HepG2 (cell line): Measurements from ENCODE around the gene SAE1. TPM values are rescaled to one million over a fixed set of nuclear protein-coding genes. Genes with fewer than 3 reads are reported as not detected.

Source experiments
- JUNB ChIP-seq: sonication (generic); formaldehyde crosslinking; IDR thresholded peaks from 2 replicates; pipeline ENCODE4 v1.8.0; 2022; ENCODE audit warnings: missing genetic modification reagents, mild to moderate bottlenecking, borderline replicate concordance
- NONO ChIP-seq, 2 experiments: fragments of 450-650 bp in 1 of 2; sonication (generic) in 1 of 2; formaldehyde crosslinking in 1 of 2; IDR thresholded peaks in 1 of 2; conservative IDR thresholded peaks in 1 of 2; 2 replicates each; pipeline versions ENCODE4 v1.6.1 to v1.8.0; 2017 to 2022; ENCODE audit warnings: mild to moderate bottlenecking in 1 of 2, missing genetic modification reagents in 1 of 2, moderate library complexity in 1 of 2
- PAF1 ChIP-seq: IDR thresholded peaks from 2 replicates; pipeline ENCODE4 v1.6.1; 2016; ENCODE audit warnings: missing genetic modification reagents, missing compliant biosample characterization
- polyA plus RNA-seq, 8 experiments: library from polyadenylated mRNA; depleted of rRNA in 3 of 8; stranded (reverse) in 7 of 8; unstranded in 1 of 8; fragments of >200 nt; fragmentation: Illumina TruSeq in 4 of 8; extraction: Trizol in 4 of 8; gene quantifications; 2 replicates each; pipeline versions ENCODE4 v1.2.1 to v1.2.3, GENCODE V29; 2011 to 2016; ENCODE audit warnings: low read depth in 4 of 8, missing spikeins in 1 of 8, mixed read lengths in 1 of 8; ENCODE audit not compliant: insufficient read depth in 1 of 8
- total RNA-seq, 5 experiments: library from RNA; depleted of rRNA; stranded (reverse); fragments of >200 nt; fragmentation: Illumina TruSeq; extraction: Trizol; gene quantifications; 2 replicates each; pipeline ENCODE4 v1.2.3, GENCODE V29; 2016; ENCODE audit warnings: low read depth in 1 of 5
- TF ChIP-seq, protein P1 (sequence below): sonication (generic); formaldehyde crosslinking; IDR thresholded peaks from 2 replicates; pipeline ENCODE4 v1.8.1; 2022; ENCODE audit warnings: low read depth, mild to moderate bottlenecking, missing genetic modification reagents
- TF ChIP-seq, protein P2 (sequence below): sonication (generic); formaldehyde crosslinking; IDR thresholded peaks from 2 replicates; pipeline ENCODE4 v1.9.0; 2021; ENCODE audit warnings: missing genetic modification reagents, borderline replicate concordance

SAE1 gene
- total and polyA plus RNA-seq, 2 of the 13 experiments (the other 11 are each of a cell fraction or from before 2014, with no cell fraction given), result 87.6 to 197 TPM

DNA sequence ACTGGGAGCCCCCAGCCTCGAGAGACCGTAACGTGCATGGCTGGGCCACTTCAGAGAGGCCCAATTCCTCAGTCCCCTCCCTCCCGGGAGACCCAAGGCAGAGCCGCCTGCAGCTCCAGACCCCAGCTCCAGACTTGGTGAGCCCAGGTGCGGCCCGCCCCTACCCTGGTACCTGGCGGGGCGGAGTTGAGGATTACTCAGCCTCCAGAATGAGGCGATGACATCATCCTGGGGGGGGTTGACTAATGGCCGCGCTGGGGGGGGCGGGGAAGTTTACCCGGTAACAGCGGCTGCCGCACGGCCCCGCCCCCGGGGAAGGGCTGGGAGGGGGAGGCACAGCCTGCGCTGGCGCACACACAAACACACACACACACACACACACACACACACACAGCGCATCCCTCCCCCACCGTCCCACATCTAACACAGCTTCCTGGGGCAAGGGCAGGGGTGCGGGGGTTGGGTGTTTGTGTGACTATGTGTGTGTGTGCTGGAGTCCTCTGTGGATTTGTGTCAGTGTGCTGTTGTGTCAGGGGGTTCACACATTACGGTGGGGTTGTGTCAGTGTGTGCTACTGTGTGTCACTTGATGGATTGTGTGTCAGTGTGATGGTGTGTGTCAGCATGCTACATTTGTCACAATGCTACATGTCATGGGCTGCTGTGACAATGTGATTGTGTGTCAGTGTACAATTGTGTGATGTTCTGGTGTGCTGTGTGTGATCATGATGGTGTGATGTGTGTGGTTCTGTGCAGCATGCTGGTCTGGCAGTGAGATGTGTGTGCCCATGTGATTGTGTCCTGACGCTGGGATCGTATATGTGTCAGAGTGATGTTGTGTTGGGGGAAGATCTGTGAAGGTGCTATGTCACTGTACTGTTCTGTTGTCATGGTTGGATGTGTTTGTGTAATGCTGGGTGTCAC, 110.6 kb downstream of the SAE1 start (continued):
- TF ChIP-seq, protein P1, sequence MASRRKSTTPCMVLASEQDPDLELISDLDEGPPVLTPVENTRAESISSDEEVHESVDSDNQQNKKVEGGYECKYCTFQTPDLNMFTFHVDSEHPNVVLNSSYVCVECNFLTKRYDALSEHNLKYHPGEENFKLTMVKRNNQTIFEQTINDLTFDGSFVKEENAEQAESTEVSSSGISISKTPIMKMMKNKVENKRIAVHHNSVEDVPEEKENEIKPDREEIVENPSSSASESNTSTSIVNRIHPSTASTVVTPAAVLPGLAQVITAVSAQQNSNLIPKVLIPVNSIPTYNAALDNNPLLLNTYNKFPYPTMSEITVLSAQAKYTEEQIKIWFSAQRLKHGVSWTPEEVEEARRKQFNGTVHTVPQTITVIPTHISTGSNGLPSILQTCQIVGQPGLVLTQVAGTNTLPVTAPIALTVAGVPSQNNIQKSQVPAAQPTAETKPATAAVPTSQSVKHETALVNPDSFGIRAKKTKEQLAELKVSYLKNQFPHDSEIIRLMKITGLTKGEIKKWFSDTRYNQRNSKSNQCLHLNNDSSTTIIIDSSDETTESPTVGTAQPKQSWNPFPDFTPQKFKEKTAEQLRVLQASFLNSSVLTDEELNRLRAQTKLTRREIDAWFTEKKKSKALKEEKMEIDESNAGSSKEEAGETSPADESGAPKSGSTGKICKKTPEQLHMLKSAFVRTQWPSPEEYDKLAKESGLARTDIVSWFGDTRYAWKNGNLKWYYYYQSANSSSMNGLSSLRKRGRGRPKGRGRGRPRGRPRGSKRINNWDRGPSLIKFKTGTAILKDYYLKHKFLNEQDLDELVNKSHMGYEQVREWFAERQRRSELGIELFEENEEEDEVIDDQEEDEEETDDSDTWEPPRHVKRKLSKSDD (CRISPR knock-in tag), result 0 out of 2 replicates have a peak, but pooled peaks have one; percentile 0
- TF ChIP-seq, protein P2, sequence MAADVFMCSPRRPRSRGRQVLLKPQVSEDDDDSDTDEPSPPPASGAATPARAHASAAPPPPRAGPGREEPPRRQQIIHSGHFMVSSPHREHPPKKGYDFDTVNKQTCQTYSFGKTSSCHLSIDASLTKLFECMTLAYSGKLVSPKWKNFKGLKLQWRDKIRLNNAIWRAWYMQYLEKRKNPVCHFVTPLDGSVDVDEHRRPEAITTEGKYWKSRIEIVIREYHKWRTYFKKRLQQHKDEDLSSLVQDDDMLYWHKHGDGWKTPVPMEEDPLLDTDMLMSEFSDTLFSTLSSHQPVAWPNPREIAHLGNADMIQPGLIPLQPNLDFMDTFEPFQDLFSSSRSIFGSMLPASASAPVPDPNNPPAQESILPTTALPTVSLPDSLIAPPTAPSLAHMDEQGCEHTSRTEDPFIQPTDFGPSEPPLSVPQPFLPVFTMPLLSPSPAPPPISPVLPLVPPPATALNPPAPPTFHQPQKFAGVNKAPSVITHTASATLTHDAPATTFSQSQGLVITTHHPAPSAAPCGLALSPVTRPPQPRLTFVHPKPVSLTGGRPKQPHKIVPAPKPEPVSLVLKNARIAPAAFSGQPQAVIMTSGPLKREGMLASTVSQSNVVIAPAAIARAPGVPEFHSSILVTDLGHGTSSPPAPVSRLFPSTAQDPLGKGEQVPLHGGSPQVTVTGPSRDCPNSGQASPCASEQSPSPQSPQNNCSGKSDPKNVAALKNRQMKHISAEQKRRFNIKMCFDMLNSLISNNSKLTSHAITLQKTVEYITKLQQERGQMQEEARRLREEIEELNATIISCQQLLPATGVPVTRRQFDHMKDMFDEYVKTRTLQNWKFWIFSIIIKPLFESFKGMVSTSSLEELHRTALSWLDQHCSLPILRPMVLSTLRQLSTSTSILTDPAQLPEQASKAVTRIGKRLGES, result no peak
- TF ChIP-seq PAF1 (CRISPR knock-in tag), result no peak
- TF ChIP-seq NONO (IDR thresholded peaks at IDR 0.05), result no peak
- TF ChIP-seq NONO (CRISPR knock-in tag; conservative IDR thresholded peaks at IDR 0.05), result peak; percentile 42; the same call in 1 of the 2 replicates
- TF ChIP-seq JUNB (CRISPR knock-in tag), result 0 out of 2 replicates have a peak, but pooled peaks have one; percentile 13
